Measurements from ENCODE around the gene METTL21A. TPM values are rescaled to one million over a fixed set of nuclear protein-coding genes. Genes with fewer than 3 reads are reported as not detected.
"Not testable (repeated sequence)": the region's sequence is repeated elsewhere in the genome, so short reads cannot be mapped to it uniquely, and the experiment has no call there.

METTL21A gene
- total RNA-seq, 1 donor from 2014 or later = 33.4 TPM

DNA sequence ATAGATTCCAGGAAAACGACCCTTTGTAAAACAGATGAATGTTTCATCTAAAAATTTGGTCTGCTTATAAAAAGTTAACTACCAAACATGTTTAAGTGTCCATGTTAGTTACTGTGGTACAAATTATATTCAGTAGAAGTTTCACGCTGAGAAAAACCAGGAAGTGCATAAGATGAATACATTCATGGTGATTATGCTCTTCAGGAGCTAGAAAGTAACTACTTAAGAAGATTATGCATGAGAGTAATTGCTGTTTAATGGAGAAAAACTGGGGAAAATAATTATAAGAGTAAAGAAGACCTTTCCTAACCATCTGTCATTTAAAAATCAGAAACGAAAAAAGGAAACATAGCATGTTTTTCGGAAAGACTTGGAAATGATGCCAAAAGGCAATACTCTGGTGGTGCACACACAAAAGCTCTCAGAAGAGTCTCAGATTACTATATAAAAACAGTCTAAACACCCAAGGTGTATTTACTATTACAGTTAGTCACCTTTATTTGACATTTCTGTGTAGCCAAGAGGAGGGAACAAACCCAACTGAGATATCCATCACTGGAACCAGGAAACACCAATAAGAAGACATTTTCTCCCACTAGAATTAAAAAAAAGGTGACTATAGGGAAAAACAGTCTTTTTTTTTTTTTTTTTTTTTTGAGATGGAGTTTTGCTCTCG, 38.8 kb upstream of the METTL21A start:
- no peak for DNase-seq (ENCODE audit: low read depth, low spot score)
- Mint-ChIP-seq H3K27ac (ENCODE audit: unreplicated experiment) (no peak overlapping the region), H3K9me3 (no peaks in the 10 kb centered on the region), H3K36me3 (ENCODE audit: low read depth) (no peaks in the 10 kb centered on the region), H3K27me3 (ENCODE audit: low read depth) (no peaks in the 10 kb centered on the region), H3K4me3 (no peak overlapping the region), H3K4me1 (no peaks in the 10 kb centered on the region)
- TF ChIP-seq, protein P1, sequence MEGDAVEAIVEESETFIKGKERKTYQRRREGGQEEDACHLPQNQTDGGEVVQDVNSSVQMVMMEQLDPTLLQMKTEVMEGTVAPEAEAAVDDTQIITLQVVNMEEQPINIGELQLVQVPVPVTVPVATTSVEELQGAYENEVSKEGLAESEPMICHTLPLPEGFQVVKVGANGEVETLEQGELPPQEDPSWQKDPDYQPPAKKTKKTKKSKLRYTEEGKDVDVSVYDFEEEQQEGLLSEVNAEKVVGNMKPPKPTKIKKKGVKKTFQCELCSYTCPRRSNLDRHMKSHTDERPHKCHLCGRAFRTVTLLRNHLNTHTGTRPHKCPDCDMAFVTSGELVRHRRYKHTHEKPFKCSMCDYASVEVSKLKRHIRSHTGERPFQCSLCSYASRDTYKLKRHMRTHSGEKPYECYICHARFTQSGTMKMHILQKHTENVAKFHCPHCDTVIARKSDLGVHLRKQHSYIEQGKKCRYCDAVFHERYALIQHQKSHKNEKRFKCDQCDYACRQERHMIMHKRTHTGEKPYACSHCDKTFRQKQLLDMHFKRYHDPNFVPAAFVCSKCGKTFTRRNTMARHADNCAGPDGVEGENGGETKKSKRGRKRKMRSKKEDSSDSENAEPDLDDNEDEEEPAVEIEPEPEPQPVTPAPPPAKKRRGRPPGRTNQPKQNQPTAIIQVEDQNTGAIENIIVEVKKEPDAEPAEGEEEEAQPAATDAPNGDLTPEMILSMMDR (conservative IDR thresholded peaks at IDR 0.05) = no peak

DNA sequence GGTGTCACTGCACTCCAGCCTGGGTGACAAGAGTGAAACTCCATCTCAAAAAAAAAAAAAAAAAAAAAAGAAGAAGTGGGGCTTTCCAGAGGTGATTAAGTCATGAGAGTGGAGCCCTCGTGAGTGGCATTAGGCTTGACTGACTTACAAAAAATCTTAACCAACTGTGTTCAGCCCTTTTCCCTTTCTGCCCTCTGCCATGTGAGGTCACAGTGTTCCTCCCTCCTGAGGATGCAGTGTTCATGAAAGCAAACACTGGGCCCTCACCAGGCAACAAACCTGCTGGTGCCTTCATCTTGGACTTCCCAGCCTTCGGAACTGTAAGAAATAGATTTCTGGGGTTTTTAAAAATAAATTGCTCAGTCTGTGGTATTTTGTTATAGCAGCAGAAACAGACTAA, 37.0 kb upstream of the METTL21A start:
- Mint-ChIP-seq H3K4me3 (no peak overlapping the region), H3K36me3 (ENCODE audit: low read depth) (no peaks in the 10 kb centered on the region), H3K27me3 (ENCODE audit: low read depth) (no peaks in the 10 kb centered on the region), H3K4me1 (no peaks in the 10 kb centered on the region), H3K9me3 (no peaks in the 10 kb centered on the region), H3K27ac (ENCODE audit: unreplicated experiment) (no peak overlapping the region)
- no peak for DNase-seq (ENCODE audit: low read depth, low spot score)
- TF ChIP-seq, protein P1 (conservative IDR thresholded peaks at IDR 0.05) = no peak

DNA sequence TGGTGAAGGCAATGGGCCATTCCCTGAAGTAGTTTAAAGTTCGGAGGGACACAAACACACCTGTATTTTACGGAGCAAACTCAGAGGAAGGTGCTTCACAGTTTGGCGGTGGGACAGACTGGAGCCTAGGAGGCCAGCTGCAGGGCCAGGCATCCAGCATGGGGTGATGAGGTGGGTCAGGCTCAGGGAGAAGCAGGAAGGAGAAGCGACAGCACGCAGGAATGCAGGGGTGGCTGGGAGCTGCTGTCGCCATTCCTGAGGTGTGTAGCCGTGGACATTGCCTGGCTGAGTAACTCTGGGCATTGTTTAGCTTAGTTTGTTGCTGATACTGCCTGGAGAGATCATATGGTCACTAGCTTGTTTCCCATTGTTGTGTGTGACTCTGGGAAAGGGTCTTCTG, 35.8 kb upstream of the METTL21A start:
- no peak overlapping the region for H3K4me3 Mint-ChIP-seq
- no peaks in the 10 kb centered on the region for H3K9me3 Mint-ChIP-seq
- no peaks in the 10 kb centered on the region for H3K27me3 Mint-ChIP-seq (ENCODE audit: low read depth)
- TF ChIP-seq, protein P1 (conservative IDR thresholded peaks at IDR 0.05) = no peak
- no peaks in the 10 kb centered on the region for H3K36me3 Mint-ChIP-seq (ENCODE audit: low read depth)
- DNase-seq (ENCODE audit: low read depth, low spot score) = no peak
- H3K4me1 Mint-ChIP-seq = no peaks in the 10 kb centered on the region
- H3K27ac Mint-ChIP-seq (ENCODE audit: unreplicated experiment) = no peak overlapping the region

DNA sequence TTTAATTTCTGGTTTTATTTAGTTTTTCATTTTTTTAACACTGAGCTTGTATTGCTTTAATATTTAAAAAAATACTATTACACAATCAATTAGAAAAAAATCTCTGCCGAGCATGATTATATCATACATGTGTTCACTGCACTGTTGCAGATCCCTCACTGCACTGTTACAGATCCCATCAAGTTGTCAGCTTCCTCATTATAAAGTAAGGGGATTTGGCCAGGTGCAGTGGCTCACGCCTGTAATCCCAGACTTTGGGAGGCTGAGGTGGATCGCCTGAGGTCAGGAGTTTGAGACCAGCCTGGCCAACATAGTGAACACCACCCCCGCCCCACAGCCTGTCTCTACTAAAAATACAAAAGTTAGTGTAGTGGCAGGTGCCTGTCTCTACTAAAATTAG, 33.0 kb upstream of the METTL21A start:
- TF ChIP-seq, protein P1 (conservative IDR thresholded peaks at IDR 0.05) = no peak
- no peak for DNase-seq (ENCODE audit: low read depth, low spot score)
- H3K9me3 Mint-ChIP-seq = no peaks in the 10 kb centered on the region
- H3K4me1 Mint-ChIP-seq = no peaks in the 10 kb centered on the region
- no peak overlapping the region for H3K4me3 Mint-ChIP-seq
- no peaks in the 10 kb centered on the region for H3K36me3 Mint-ChIP-seq (ENCODE audit: low read depth)
- no peak overlapping the region for H3K27ac Mint-ChIP-seq (ENCODE audit: unreplicated experiment)
- no peaks in the 10 kb centered on the region for H3K27me3 Mint-ChIP-seq (ENCODE audit: low read depth)

DNA sequence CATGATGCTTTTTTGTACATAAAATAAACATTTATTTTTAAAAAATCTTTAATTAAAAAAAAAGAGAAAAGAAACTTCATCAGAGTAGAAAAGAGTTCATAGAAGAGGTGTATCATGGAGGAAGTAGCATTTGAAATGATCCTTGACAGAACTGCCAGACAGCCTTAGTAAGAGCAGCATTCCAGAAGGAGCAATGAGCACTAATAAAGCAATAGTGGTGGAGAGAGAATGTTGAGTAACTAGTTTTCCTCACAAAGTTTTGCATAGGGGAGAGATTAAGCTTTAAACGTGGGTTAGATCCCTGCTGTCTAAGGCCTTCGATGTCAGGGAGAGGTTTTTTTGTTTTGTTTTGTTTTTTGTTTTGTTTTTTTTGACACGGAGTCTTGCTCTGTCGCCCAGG, 29.8 kb upstream of the METTL21A start:
- TF ChIP-seq, protein P1 (conservative IDR thresholded peaks at IDR 0.05) = no peak
- H3K27ac Mint-ChIP-seq (ENCODE audit: unreplicated experiment) = no peak overlapping the region

DNA sequence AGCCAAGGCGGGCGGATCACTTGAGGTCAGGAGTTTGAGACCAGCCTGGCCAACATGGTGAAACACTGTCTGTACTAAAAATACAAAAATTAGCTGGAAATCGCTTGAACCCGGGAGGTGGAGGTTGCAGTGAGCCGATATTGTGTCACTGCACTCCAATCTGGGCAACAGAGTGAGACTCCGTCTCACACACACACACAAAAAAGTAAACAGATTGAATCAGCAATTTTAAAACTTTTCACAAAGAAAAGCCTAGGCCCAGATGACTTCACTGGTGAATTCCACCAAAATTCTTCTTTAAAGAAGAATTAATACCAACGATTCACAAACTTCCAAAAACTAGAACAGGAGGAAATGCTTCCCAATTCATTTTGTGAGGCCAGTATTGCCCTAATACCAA, 21.4 kb upstream of the METTL21A start:
- H3K4me3 Mint-ChIP-seq; H3K4me1 Mint-ChIP-seq; H3K36me3 Mint-ChIP-seq (ENCODE audit: low read depth); H3K9me3 Mint-ChIP-seq; H3K27ac Mint-ChIP-seq (ENCODE audit: unreplicated experiment); DNase-seq (ENCODE audit: low read depth, low spot score); H3K27me3 Mint-ChIP-seq (ENCODE audit: low read depth): not testable (repeated sequence)

More for the DNA sequence above, 29.8 kb upstream of the METTL21A start:
- Mint-ChIP-seq H3K4me3 (no peak overlapping the region), H3K36me3 (ENCODE audit: low read depth) (no peaks in the 10 kb centered on the region), H3K27me3 (ENCODE audit: low read depth) (no peaks in the 10 kb centered on the region), H3K4me1 (no peaks in the 10 kb centered on the region), H3K9me3 (no peaks in the 10 kb centered on the region)
- no peak for DNase-seq (ENCODE audit: low read depth, low spot score)

Data from neural crest cell (in vitro differentiated cells).